ENCODE measurements around the gene DHX36.

- TF ChIP-seq CTCF (conservative IDR thresholded peaks at IDR 0.05; ENCODE audit: low read depth, low read length) = no peak
- TF ChIP-seq EZH2 (IDR thresholded peaks at IDR 0.05; ENCODE audit: low read length, unreplicated experiment) = no peak
Observed at GRCh38 chr3:154224366-154224765, 99.9 kb downstream of the DHX36 start.
